ENCODE measurements around the gene TRIO.
"Not testable (repeated sequence)": the region's sequence is repeated elsewhere in the genome, so short reads cannot be mapped to it uniquely, and the experiment has no call there.

TRIO gene

DNA sequence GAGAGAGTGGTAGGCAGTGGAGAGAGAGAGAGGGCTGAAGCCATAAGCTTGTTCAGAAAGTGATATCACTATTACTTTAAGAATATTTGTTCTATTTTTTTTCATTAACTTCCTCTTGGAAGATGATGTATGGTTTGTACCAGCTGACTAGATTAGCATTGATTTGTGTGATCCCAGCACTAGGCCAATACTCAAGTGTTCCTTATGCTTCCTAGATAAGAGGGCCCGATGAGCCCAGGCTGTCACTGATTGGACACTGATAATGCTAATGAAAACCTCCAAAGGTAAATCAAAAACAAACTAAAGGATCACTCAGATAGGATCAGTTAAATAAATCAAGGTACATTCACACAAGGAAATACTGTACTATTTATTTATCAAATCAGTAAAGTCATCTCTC lies 385.8 kb downstream of the TRIO start:
- no peak for DNase-seq

DNA sequence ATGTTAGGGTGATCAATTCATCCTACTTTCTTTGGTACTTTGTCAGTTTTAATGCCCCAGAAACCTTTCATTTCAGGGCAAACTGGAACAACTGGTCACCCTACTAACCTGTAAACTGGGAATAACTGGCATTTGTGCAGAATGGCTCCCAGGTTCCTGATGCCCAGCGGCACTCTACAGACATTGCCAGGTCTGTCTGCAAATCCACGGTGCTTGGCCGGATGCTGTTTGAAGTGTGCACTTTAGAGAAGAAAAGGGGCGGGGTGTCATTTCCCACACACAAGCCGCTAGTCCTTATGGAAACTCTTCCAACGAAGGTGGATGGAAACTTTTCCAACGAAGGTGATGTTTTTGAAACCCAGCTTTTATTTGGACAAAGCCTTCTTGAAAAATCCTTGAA lies 388.5 kb downstream of the TRIO start:
- DNase-seq = no peak

DNA sequence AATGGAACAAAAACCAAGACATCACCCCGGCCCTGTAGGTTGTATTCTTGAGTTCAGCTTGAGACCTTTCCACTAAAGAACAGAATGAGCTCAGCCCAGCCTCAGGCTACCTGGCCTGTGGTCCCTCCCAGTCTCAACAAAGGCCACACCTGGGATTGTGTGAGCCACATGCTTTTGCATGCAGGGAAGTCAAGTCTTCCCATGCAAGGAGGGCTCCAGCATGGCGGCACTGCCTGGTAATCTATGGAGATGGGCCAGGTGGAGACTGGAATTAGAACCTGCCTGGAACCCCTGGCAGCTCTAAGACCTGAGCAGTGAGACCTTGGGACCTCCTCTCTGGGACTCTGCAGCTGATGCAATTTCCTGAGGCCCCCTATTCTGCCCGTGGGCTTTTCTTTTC lies 389.0 kb downstream of the TRIO start:
- DNase-seq = no peak

DNA sequence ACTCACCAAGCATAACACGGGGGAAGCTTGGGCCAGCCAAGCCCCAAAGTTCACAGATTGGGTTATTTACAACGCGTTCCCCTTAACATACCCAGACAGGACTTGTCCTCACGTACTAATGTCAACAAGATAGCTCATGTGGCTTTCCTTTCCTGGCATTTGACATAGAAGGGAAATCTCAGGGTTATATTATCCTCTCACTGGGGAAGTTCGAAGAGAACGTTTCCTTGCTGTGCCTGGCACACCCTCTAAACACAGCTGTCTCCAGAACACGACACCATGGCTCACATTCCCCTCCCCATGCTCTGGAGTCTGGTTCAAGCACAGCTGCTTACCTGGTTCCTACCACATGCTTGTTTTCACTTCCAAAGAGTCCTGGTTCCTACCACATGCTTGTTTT lies 391.6 kb downstream of the TRIO start:
- no peak for DNase-seq

DNA sequence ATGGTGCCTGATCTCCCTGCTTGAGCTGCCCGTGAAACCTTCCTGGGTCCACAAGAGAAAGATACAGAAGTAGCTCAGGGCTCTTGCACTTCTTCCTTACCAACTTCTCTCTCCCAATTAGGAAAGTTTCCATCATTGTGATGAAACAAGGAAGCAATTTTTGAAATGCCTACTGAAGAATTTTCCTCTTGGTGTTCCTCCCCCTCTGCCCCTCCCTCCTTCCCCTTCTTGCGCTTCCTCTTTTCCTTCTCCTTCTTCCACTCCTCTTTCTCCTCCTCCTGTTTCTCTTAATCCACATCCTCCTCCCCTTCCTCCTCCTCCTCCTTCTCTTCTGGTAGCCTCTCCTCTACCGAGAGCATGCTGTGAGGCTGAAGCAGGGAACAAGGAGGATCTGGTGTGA lies 402.2 kb downstream of the TRIO start:
- peak; percentile 54 for DNase-seq

DNA sequence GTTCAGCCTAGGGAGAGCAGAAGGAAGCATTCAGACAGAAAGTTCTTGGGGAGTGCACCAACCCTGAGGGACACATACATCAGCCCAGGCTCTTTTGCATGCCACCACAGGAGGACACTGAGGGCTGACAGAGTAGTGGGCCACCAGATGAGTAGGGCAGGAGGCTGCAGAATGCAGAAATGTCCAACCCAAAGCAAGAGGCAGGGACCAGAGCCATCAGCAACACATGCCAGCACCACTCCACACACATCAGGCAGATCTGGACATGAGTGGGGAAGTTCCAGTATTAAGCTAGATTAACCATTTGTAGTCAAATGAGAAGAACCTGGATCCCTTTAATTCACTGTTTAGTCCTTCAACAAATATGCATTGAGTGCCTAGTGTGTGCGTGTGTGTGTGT lies 402.7 kb downstream of the TRIO start:
- DNase-seq = no peak

DNA sequence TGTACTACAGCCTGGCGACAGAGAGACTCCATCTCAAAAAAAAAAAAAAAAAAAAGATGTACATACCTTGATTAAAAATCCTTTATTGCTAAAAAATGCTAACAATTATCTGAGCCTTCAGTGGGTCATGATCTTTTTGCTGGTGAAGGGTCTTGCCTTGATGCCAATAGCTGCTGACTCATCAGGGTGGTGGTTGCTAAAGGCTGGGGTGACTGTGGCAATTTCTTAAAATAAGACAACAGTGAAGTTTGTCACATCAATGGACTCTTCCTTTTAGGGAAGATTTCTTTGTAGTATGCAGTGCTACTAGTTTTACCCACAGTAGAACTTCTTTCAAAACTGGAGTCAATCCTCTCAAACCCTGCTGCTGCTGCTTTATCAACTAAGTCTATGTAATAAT lies 404.5 kb downstream of the TRIO start:
- DNase-seq = no peak

DNA sequence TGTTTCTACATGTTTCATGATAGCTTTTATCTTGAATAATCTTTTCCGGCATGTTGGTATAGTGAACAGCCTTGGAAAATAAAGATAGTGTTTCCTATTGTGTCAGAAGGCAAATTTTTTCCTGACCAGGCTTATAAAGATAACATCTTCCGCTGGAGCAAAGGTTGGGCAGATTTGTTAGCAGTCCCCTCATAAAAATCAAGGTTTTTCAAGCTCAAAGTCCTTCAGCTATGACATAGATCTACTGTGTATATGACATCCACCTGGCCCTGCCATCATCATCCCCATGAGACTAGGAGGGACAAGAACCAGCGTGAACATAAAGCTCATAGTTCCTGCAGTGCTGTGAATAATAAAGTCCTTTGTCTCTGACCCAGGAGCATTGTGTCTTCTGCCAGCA lies 408.1 kb downstream of the TRIO start:
- no peak for DNase-seq

DNA sequence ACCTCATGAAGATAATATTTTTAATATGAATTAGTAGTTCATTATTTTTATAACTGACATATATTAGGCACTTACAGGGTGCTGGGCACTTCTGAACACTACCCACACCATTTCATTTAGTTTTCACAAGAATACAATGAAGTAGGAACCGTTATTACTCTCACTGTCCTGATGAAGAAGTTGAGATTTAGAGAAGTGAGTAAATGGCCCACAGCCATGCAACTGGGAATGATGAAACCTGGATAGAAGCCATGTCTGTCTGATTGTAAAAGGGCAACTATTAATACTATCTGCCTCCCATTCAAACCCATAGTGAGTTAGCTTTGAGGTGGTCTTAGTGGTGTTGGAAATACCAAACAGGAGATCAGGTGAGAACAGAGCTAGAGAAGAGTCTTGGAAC lies 408.9 kb downstream of the TRIO start:
- DNase-seq = no peak

DNA sequence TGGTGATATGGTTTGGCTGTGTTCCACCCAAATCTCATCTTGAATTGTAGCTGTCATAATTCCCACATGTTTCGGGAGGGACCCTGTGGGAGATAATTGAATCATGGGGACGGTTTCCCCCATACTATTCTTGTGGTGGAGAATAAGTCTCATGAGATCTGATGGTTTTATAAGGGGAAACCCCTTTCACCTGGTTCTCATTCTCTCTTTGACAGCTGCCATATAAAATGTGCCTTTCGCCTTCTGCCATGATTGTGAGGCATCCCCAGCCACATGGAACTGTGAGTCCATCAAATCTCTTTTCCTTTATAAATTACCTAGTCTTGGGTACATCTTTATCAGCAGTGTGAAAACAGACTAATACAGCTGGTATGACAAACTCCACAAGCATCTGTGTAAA lies 411.1 kb downstream of the TRIO start:
- DNase-seq = not testable (repeated sequence)

DNA sequence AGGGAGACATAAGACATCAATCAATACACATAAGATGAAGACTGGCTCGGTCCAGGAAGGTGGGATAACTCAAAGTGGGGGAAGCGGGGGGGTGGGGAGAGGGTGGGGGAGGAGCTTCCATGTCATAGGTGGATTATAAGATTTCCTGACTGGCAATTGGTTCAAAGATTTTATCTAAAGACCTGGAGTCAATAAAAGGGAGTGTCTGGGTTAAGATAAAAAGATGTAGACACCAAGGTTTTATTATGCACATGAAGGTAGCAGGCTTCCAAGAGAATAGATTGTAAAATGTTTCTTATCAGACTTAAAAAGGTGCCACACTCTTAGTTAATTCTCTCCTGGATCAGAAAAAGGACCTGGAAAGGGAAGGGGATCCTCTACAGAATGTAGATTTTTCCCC lies 412.9 kb downstream of the TRIO start:
- DNase-seq = no peak

DNA sequence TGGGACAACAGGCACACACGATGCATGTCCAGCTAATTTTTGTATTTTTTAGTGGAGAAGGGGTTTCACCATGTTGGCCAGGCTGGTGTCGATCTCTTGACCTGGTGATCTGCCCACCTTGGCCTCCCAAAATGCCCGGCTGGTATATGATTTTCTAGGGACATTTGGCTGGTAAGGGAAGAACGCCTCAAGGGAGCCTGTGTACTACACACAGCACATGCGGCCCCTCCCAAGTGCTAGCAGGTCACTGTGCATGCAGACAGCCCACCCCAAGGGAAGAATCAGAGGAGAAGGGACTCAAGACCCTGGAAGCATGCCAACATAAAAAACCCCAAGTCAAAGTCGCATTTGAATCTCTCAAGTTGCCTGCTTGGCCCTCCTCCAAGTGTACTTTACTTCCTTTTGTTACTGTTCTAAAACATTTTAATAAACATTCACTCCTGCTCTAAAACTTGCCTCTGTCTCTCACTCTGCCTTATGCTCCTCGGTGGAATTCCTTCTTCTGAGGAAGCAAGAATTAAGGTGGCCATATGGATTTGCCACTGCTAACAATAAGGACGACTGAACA lies 414.1 kb downstream of the TRIO start:
- DNase-seq = no peak

DNA sequence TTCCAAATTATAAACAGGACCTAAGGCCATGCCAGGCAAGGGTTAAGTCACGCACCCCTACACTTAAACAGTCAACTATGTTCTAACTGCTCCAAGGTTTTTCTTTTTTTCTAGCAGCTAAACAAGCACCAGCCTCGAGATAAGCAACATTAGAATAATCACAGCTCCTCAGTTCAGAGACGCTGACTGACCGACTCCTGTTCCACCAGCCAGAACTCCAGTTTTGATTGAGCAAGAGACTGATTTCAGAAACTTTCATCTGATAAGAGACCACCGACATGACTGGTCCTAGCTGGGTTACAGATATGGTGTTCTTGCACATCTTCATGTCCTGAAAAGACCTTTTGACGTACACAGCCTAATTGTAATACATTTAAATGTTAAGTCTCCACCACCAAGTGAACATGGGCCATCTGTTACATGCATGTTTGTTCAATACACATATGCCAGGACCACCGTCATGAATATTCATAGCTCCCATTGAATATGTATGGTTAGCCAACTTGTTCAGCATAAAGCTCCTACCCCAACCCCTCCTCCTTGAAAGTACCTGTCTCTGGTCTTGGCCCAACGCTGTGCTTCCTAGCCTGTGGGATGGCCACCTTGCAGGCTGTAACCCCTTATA lies 414.8 kb downstream of the TRIO start:
- DNase-seq = peak; percentile 12

Measured in GF-D8 (cell line).